Upper lobe of left lung (tissue), 4 donors: Measurements from ENCODE around the gene RBFOX2.
"Not testable (repeated sequence)": the region's sequence is repeated elsewhere in the genome, so short reads cannot be mapped to it uniquely, and the experiment has no call there.

ENCODE experiments used
- CTCF ChIP-seq, 6 experiments: fragments of 450-650 bp in 4 of 6; fragments of 200-600 bp in 2 of 6; sonication (generic) in 2 of 6; IDR thresholded peaks; one replicate each; pipeline ENCODE4 v1.5.1; 2016 to 2019; ENCODE audit warnings: antibody characterized with exemption in 6 of 6
- POLR2A ChIP-seq, 4 donors: fragments of 450-650 bp; IDR thresholded peaks; one replicate each; pipeline ENCODE4 v1.5.1; 2016 to 2017; ENCODE audit warnings: antibody characterized with exemption in 4 of 4, mild to moderate bottlenecking in 2 of 4
- POLR2AphosphoS5 ChIP-seq, 2 donors: sonication (generic); formaldehyde crosslinking; IDR thresholded peaks; one replicate each; pipeline ENCODE4 v1.5.1; 2017; ENCODE audit warnings: antibody characterized with exemption in 2 of 2

DNA sequence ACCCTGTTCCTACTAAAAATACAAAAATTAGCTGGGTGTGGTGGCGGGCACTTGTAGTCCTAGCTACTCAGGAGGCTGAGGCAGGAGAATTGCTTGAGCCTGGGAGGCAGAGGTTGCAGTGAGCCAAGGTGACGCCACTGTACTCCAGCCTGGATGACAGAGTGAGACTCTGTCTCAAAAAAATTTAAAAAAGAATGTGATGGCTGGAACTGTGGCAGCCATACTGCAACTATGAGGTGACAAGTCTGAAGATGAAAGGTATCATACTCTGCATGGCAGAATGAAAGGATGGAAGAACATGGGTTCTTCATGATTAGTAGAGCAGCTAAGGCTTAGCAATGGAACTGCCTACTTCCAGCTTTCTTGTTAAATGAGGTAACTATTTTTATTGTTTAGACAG is 42.0 kb upstream of the RBFOX2 start:
- TF ChIP-seq CTCF, POLR2A, POLR2AphosphoS5 (IDR thresholded peaks at IDR 0.05): not testable (repeated sequence)
